Left hindlimb (tissue), 1 donor: ENCODE results near the gene MUTYH.

Source experiments
- DNase-seq: peaks from one replicate; pipeline ENCODE4 v3.0.0-alpha.2; 2018

MUTYH gene

DNA sequence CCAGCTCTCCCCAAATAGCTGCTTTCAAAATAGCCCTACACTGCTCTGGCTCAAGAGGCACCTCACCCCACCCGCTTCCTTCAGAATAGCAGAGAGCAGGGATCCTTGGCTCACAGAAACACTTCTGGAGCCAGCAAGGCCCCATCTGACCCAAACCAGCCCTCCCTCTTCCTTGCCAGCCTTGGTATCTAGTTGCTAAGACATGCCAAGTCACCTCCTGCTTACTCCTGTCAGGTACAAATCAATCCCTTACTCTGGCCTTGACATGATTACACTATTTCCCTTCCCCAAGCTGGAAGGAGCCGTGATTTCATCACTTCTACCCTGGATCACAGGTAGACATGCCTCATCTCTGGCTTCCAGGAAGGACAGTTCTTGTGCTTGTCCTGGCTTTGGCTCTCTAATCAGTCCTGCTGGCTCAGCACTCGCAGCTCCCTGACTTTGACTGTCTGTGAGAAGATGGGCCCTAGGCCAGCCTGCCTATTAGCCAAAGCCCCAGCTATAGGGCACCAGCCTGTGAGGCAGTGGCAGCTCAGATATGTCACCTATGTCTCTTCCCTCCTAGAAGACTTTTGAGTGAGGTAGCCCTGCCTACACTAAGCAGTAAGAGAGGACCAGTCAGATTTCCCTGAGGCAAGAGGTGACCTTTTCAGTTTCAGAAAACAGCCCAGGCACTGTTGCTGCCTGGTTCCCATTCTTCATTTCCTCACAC, 8.9 kb upstream of the MUTYH start:
- DNase-seq = no peak

DNA sequence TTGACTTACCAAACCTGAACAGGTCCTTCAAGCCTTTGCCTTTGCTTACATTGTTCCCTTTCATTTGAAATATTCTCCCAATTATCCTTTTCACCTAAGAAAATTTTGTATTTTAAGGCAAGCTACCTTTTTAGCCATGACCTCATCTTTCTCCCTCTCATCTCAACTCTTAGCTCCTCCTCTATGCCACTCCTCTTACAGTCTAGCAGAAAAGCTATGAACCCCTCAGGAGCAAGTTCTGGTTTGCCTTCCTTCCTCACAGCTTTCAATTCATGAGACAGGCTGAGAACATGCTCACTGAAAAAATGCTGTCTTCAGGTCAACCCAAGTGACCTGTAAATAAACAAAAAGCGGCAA, 8.3 kb upstream of the MUTYH start:
- DNase-seq = no peak

DNA sequence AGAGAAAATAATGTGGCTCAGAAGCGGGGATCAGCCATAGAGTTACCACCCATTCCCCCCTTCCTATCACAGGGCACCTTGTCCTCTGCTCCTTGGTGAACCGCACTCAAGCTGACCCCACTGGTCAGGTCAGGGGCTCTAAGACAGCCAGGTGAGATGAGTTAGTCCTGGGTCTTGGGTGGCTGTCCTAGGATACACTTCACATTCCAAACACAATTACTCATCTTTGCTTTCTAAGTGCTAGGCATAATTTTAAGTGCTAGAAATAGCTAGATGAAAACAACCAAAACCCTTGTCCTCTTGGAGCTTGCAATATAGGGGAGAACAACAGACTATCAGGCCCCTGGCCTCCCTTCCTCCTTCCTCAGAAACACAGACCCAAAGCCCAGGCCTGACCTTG, 7.8 kb upstream of the MUTYH start:
- DNase-seq = no peak

DNA sequence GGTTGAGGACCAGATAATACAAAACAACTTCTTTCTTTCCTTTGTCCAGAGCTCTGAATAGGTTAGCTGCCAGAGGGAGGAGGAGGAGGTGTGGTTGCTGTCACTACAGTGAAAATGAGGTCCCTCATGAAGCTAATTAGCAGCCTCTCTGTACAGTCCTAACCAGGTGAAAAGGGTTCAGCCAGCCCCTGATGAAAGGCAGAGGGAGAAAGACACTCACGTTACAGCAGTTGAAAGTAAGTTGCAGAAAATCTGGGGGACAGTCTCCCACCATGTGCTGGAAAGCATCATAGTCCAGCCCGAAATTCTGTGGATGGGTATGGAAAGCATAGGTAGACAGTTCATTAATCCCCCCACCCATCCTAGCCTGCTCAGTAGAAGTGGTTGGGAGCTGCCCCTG, 6.2 kb upstream of the MUTYH start:
- DNase-seq = no peak

DNA sequence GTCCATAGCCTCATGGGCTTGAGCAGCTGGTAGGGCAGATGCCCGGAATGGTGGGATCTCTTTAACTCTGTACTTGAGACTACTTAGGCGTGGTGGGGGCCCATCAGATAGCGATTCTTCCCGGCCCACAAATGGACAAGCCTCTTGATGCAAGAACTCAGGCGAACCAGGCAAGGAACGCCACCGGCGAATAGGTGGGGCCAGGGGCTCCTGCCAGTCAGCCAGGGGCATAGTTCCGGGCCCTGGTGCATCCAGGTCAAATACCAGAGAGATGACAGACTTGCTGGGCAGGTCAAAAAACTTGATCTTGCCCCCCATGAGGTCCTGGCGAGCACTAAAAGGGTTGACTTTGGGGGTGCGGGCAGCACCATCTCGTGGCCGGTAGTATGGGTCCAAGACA, 4.8 kb upstream of the MUTYH start:
- no peak for DNase-seq

DNA sequence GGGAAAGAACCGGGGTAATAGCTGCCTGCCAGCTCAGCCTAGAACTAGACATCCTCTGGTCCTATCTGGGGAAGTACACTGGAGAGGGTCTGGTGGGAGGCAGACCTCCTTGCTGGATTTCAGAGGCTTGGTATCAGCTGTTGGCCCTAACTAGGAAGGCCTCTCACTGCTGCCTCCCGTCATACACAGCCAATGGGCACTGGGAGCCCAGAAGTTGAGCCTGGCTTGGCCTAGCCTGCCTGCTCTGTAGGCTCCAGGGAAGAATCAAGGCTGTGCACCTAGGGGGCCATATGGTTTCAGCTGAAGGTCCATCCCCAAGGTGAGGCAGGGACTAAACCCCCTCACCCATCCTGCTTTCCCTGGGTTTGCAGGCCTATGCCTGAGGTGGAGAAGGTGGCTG, 4.3 kb upstream of the MUTYH start:
- no peak for DNase-seq

DNA sequence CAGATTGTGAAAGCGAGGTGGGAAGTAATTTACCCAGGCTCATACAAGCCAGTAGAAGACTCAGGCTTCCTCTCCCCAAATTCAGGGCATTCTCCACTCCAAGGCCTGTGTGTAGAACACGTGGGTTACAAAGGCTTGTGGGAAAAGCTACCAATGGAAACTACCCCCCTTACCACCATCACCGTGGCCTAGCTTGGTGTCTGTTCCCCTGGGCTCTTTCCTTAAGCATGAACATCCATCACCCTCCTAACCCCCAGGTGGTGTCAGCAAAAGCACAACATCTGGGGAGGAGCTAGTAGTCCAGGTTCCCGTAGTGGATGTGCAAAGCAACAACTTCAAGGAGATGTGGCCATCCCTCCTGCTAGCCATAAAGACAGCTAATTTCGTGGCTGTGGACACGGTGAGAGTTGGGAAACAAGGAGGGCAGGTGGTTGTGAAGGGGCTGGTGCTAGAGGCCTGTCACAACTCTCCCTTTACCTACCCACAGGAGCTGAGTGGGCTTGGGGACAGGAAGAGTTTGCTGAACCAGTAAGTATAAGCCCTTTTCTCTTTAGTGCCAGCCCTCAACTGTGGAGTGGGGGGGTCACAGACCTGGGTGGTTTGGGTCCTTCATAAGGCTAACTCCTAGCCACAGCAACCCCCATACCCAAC, 701 bp upstream of the MUTYH start:
- DNase-seq = no peak

DNA sequence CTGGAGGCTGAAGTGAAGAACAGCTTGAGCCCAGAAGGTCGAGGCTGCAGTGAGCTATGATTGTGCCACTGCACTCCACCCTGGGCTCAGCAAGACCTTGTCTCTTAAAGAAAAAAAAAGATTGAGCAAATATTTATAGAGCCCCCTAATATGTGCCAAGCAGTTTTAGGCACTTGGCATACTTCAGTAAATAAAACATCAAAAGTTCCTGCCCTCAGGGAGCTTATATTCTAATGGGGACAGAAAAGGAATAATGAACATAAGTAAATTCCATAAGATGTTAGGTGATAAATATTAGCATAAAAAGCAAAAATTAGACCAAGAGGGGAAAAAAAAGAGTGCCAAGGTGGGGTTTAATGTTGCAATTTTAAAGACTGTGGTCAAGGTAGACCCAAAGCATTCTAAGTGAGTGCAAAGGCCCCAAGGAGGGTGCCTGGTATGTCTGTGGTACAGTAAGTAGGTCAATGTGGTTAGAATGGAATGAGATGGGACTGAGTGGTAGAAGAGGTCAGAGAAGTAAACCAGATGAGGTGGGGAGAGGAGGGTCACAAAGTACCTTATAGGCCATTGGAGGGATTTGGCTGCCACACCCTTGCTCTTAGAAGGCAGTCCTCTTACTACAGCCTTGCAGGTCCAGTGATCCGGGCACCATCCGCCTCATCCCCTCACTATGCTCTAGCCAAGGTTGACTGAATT, 2.5 kb downstream of the MUTYH start:
- no peak for DNase-seq

DNA sequence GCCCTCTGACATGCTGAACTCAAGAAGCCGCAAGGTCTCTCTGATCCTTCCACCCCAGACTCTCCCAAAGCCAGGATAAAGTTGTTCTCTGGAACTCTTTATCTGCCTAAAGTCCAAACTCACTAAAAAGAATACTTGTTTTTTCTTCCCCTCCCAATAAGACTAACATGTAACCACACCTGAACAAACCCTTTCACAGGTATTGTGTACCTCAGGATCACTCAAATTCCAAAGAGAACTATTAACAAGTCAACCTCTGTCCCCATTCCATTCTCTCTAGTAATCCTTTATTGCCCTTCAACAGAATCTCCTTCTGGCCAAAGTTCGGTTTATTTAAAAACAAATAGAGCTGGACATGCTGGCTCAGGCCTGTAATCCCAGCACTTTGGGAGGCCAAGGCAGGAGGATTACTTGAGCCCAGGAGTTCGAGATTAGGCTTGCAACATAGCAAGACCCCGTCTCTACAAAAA, 4.3 kb downstream of the MUTYH start:
- DNase-seq = no peak

DNA sequence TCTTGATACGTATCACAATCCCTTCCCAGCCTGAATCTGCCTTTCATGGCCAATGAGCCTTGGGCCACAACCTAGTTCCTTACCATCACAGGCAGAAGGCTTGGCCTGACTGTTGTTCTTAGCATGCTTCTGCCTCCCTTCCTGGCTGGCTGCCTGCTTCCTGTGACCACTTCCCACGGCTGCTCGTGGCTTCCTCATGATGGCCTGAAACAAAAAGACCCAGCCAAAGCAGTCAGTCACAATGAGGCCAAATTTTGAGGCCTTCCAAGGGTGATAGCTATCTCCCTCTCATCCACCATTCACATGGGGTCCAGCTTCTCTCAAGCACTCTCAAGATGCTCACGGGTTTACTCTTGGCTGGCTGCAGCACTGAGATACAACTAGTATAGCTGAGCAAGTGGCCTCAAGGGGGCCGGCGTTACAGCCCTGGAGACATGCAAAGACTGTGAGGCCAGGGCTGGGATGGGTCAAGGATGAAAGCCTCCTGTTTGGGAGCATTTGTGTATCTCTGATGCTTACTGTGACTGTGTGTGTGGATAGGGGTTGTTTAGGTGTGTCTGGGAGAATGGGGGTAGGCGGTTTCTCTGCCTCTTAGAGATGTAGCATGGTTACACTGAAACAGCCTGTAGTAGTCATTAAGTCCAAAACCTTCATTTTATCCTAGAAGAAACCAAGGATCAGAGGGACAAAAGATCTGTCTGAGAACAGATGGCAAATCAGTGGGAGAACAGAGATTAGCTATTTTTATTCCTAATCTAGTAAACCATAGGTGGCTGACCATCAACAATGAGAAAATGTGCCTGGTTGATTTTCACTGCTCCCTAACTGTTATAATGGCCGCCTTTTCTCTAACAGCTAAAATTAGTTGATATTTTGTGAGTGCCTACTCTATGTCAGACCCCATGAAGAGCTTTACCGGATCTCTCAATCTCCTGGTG, 5.7 kb downstream of the MUTYH start:
- DNase-seq = no peak

DNA sequence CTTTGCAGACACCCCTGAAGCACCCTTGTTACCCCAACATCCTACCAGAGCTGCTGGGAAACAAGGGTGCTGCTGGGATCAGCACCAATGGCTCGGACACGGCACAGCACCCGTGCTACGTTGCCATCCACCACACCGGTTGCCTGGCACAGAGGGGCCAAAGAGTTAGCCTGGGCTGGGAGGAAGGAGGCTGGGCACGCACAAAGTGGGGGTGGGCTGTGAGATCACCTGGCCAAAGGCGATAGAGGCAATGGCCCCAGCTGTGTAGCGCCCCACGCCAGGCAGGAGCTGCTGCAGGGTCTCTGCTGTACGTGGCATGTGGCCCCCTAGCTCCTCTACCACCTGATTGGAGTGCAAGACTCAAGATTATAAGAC, 7.9 kb downstream of the MUTYH start:
- no peak for DNase-seq

DNA sequence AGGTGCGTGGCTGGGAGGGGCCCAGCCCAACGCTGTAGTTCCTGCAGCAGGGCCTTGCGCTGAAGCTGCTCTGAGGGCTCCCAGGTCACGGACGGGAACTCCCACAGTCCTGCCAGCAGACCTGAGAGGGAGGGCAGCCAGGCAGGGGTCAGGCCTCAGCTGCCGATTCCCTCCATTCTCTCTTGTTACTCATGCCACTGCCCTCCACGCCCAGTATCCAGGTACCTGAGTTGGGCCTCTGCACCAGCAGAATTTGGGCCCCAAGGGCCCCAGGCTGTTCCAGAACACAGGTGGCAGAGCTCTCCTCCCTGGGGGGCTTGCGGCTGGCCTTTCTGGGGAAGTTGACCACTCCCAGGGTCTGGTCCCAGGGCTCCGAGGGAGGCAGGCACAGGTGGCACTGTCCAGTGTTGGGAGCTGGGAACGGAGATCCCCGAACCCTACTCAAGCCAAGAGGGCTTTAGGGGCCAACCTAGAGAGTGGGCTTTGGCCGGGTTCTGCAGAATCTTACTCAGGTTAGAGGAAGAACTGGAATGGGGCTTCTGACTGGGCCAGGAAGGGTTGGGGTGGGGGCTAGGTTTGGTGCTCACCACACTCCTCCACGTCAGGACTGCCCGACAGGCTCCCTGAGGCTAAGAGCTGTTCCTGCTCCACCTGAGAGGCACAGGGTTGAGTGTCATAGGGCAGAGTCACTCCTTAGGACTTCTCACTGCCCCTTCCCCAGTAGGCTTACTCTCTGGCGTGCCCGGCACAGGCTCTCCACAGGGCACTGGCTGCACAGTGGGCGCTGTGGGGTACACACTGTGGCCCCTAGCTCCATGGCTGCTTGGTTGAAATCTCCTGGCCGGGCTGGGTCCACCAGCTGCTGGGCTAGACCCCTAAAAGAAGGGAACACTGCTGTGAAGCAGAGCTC, 8.5 kb downstream of the MUTYH start:
- DNase-seq = no peak

DNA sequence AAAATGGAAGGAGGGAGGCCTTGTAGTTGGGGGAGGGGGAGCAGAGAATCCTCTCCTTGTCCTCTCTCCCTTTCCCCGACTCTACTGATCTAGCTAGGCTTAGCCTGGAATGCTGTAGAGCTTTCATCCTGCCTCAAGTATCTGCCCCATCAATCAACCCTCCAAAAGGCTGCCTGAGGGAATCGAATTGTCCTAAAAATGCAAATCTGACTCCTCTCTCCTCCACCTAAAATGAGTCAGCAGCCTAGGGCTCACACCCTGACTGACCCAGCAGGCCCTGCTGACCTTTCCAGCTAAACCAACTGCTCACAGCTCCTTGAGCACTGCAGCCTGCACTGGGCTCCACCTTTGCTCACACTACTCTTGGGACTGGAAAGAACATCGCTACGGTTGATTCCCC, 10.8 kb downstream of the MUTYH start:
- DNase-seq = no peak

DNA sequence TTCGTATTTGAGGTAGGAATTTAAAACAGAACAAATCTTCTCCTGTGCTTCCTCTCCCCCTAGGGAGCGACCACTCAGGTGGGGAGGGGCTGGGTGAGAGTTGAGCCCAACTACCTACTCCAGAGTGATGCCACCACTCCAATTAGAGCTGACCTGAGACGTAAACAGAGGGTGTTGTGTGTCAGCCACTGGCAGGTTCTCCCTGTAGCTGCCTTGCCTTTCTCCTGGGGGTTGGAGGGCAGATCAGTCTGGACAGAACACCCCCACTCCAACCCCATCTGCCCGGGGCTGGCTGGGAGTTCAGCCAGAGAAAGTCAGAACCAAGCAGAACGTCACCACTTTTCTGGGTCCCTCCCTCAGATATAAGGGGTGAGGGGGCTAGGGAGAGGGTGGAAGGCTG, 11.6 kb downstream of the MUTYH start:
- DNase-seq = no peak

DNA sequence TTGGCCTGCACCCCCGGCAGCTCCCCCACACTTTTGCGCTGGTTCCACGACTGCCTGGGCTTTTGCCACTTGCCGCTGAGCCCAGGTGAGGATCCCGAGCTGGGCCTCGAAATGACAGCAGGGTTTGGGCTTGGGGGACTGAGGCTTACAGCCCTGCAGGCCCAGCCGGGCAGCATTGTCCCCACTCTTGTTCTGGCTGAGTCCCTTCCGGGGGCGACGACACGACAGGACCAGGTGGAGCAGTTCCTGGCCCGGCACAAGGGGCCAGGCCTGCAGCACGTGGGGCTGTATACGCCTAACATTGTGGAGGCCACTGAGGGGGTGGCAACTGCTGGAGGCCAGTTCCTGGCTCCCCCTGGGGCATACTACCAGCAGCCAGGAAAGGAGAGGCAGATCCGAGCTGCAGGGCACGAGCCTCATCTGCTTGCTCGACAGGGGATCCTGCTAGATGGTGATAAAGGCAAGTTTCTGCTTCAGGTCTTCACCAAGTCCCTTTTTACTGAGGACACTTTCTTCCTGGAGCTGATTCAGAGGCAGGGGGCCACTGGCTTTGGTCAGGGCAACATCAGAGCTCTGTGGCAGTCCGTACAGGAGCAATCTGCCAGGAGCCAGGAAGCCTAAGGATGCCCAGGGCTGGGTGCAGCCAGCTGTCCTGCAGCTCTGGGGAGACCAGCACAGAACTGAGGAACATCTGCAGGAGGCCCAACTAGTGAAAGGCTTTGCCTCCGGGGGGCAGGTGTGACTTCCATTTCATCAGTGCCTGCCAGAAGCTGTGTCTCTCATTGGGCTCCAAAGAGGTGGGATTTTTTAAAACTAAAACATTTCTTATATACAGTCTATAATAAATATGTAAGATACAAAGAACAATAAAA, 12.4 kb downstream of the MUTYH start:
- DNase-seq = no peak

DNA sequence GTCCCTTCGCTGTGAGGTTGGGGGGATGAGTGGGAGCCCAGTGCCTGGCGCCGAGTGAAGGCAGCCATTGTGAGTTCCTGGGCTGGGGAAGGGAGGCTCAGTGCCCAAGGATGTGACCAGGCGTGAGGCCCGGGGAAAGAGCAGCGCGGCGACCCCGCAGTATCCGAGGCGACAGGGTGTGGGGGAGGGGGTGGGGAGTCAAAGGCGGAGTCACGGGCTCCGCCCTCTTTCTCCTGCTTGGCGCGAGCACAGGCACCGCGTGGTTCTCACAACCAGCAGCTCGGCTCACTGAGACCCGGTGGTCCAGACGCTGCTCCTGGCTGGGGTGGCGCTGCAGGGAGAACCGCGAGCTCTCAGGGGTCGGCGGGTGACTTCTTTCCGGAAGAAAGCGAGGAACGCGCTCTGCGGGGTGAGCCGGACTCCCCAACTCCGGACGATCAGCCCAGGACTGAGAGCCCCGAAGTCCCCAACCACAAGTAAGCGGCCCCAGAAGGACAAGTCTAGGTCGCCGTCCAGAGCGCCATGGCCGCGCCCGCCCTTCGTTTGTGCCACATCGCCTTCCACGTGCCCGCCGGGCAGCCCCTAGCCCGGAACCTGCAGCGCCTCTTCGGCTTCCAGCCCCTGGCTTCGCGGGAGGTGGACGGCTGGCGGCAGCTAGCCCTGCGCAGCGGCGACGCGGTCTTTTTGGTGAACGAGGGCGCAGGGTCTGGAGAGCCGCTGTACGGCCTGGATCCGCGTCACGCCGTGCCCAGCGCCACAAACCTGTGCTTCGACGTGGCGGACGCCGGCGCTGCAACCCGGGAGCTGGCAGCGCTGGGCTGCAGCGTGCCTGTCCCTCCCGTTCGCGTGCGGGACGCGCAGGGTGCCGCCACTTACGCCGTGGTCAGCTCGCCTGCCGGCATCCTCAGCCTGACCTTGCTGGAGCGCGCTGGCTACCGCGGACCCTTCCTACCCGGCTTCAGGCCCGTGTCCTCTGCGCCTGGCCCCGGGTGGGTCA, 13.3 kb downstream of the MUTYH start, which contains the start of gene HPDL:
HPDL (plus strand) TSS at position 269 of the 997 bp plus-strand sequence; CDS start at position 523, 254 bp downstream.
- peak; percentile 87 for DNase-seq

DNA sequence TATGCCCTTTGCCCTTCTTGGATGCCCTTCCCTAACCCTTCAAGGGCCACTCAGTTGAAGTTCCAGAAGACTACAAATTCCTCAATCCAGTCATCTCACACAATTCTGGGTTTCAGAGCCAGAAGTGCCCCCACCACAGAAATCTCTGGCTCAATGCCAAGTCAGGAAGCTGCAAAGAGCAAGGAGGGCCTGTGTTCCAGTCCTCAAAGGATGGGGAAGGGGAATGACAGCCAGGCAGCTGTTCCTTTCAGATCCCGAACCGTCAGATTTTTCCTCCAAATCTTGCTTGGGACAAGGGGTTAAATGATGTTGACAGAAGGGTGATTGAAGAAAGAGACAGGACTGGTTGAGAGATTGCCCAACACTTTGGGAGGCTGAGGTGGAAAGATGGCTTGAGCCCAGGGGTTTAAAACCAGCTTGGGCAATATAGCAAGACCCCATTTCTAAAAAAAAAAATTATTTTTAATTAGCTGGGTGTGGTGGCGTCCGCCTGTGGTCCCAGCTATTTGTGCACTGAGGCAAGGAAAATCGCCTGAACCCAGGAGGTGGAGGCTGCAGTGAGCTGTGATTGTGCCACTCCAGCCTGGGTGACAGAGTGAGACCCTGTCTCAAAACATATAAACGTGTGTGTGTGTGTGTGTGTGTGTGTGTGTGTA, 14.3 kb downstream of the MUTYH start:
- DNase-seq = no peak

DNA sequence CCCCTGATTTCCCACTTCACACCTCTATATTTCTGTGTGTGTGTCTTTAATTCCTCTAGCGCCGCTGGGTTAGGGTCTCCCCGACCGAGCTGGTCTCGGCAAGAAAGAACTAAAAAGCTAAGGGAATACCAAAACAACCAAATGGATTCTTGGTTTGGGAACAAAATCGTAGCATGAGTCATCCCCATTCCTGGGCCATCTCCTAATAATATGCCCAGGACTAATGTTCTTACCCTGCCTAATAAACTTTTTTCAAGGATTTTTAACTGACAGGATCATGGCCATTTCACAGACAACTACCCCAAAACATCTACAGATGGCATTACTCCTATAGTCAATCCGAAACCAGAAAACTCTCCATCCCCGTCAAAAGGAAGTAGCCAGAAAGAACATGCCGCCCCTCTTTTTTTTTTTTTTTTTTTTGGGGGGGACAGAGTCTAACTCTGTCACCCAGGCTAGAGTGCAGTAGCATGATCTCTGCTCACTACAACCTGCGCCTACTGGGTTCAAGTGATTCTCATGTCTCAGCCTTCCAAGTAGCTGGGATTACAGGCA, 17.7 kb downstream of the MUTYH start:
- DNase-seq = no peak

DNA sequence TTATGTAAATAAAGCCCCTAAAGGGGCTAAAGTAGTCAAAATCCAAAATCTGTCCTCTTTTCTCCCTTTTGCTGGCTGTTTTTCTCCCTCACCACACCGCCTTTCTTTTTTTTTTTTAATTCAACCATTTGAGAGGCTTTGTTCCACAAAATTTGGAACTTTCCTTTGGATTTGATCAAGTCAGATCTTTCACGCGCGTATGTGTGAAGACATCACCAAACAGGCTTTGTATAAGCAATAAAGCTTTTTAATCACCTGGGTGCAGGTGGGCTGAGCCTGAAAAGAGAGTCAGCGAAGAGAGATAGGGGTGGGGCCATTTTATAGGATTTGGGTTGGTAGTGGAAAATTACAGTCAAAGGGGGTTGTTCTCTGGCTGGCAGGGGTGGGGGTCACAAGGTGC, 18.8 kb downstream of the MUTYH start:
- no peak for DNase-seq
